B cell (primary cell): ENCODE measurements around the gene DAZL.

Source experiments
- CTCF ChIP-seq: fragments of 200-600 bp; IDR thresholded peaks from one replicate; pipeline ENCODE4 v1.8.0; 2022; ENCODE audit warnings: antibody characterized with exemption, mild to moderate bottlenecking
- EZH2 ChIP-seq: IDR thresholded peaks from 2 replicates; pipeline ENCODE4 v1.6.1; 2012; ENCODE audit warnings: borderline replicate concordance, low read depth, mild to moderate bottlenecking, moderate library complexity, low read length; ENCODE audit not compliant: insufficient read depth, poor library complexity, severe bottlenecking

GRCh38 chr3:16599694-16600093 is 5.5 kb downstream of the DAZL start:
- no peak for TF ChIP-seq CTCF
- no peak for TF ChIP-seq EZH2
